GM23338 (cell line): Measurements from ENCODE around the gene MLLT3. TPM values are rescaled to one million over a fixed set of nuclear protein-coding genes. Genes with fewer than 3 reads are reported as not detected.

Experiments used
- ATAC-seq: fragments of 200-7000 bp; cut with Tn5 transposase; 3 replicates; pipeline ENCODE4 v1.9.1; 2020
- DNase-seq: peaks from one replicate; pipeline ENCODE4 v3.0.0-alpha.2; 2015; ENCODE audit warnings: low spot score
- H2AFZ ChIP-seq: fragments of 200-600 bp; sonication (generic); 2 replicates; pipeline ENCODE4 v1.8.0; 2016; ENCODE audit warnings: antibody characterized with exemption, mild to moderate bottlenecking, moderate library complexity
- H3F3A ChIP-seq: fragments of 200-600 bp; sonication (generic); replicated peaks from 2 replicates; pipeline ENCODE4 v1.8.0; 2017; ENCODE audit warnings: antibody characterized with exemption, mixed run types, low read depth
- H3K27ac ChIP-seq: fragments of 200-600 bp; sonication (generic); 2 replicates; pipeline ENCODE4 v1.6.1; 2016; ENCODE audit warnings: low read depth
- H3K27me3 ChIP-seq: fragments of 200-600 bp; sonication (generic); 2 replicates; pipeline ENCODE4 v1.8.0; 2016; ENCODE audit warnings: mild to moderate bottlenecking, mixed run types, moderate library complexity; ENCODE audit not compliant: insufficient read depth
- H3K36me3 ChIP-seq: fragments of 200-600 bp; sonication (generic); 2 replicates; pipeline ENCODE4 v1.8.0; 2016; ENCODE audit warnings: mild to moderate bottlenecking; ENCODE audit not compliant: insufficient read depth
- H3K4me1 ChIP-seq: fragments of 200-600 bp; sonication (generic); 2 replicates; pipeline ENCODE4 v1.8.0; 2016; ENCODE audit warnings: mild to moderate bottlenecking, moderate library complexity; ENCODE audit not compliant: insufficient read depth
- H3K4me2 ChIP-seq: fragments of 200-600 bp; sonication (generic); 2 replicates; pipeline ENCODE4 v1.7.1; 2017; ENCODE audit warnings: mixed run types
- H3K4me3 ChIP-seq: fragments of 200-600 bp; sonication (generic); 2 replicates; pipeline ENCODE4 v1.6.1; 2016; ENCODE audit warnings: mixed run types
- H3K79me2 ChIP-seq: fragments of 200-600 bp; sonication (generic); replicated peaks from 2 replicates; pipeline ENCODE4 v1.8.0; 2017; ENCODE audit warnings: mild to moderate bottlenecking; ENCODE audit not compliant: insufficient read depth
- H3K9me2 ChIP-seq: fragments of 200-600 bp; sonication (generic); 2 replicates; pipeline ENCODE4 v1.8.0; 2017; ENCODE audit not compliant: insufficient read depth
- H4K20me1 ChIP-seq: fragments of 200-600 bp; sonication (generic); replicated peaks from 2 replicates; pipeline ENCODE4 v1.8.0; 2017; ENCODE audit warnings: mild to moderate bottlenecking; ENCODE audit not compliant: insufficient read depth
- H3K27ac Mint-ChIP-seq: 2 replicates; pipeline ENCODE4 v1.8.0; 2020; ENCODE audit warnings: inconsistent platforms, mild to moderate bottlenecking, moderate library complexity, mixed read lengths
- H3K27me3 Mint-ChIP-seq: 3 replicates; pipeline ENCODE4 v1.8.0; 2022; ENCODE audit warnings: low read depth, mild to moderate bottlenecking, moderate library complexity, mixed read lengths, inconsistent platforms; ENCODE audit not compliant: insufficient read depth, poor library complexity
- H3K36me3 Mint-ChIP-seq: 3 replicates; pipeline ENCODE4 v1.8.0; 2021; ENCODE audit warnings: low read depth, mild to moderate bottlenecking, inconsistent platforms, moderate library complexity, mixed read lengths
- H3K4me1 Mint-ChIP-seq: 3 replicates; pipeline ENCODE4 v1.8.0; 2020; ENCODE audit warnings: mild to moderate bottlenecking, inconsistent platforms, mixed read lengths
- H3K4me3 Mint-ChIP-seq: 3 replicates; pipeline ENCODE4 v1.8.0; 2021; ENCODE audit warnings: moderate library complexity, mild to moderate bottlenecking, inconsistent platforms, mixed read lengths
- H3K9me3 Mint-ChIP-seq: 3 replicates; pipeline ENCODE4 v1.8.0; 2020; ENCODE audit warnings: moderate library complexity, mild to moderate bottlenecking, inconsistent platforms, mixed read lengths
- CREB1 ChIP-seq: fragments of 250-450 bp; sonication (Bioruptor Pico); IDR thresholded peaks from 2 replicates; pipeline ENCODE4 v1.5.0; 2020; ENCODE audit warnings: low read depth, mild to moderate bottlenecking, moderate library complexity
- EZH2 ChIP-seq: fragments of 200-600 bp; sonication (generic); IDR thresholded peaks from one replicate; pipeline ENCODE4 v1.8.0; 2017; ENCODE audit warnings: antibody characterized with exemption, mild to moderate bottlenecking, low read depth; ENCODE audit not compliant: unreplicated experiment
- EZH2phosphoT487 ChIP-seq: fragments of 200-600 bp; sonication (generic); IDR thresholded peaks from one replicate; pipeline ENCODE4 v1.8.1; 2018; ENCODE audit warnings: antibody characterized with exemption; ENCODE audit not compliant: unreplicated experiment
- JUNB ChIP-seq: IDR thresholded peaks from one replicate; pipeline ENCODE4 v1.6.1; 2016; ENCODE audit warnings: antibody characterized with exemption; ENCODE audit not compliant: unreplicated experiment
- POLR2AphosphoS5 ChIP-seq: IDR thresholded peaks from 2 replicates; pipeline ENCODE4 v1.6.1; 2016; ENCODE audit warnings: antibody characterized with exemption, low read depth
- STAT1 ChIP-seq: IDR thresholded peaks from one replicate; pipeline ENCODE4 v1.6.1; 2016; ENCODE audit warnings: antibody characterized with exemption; ENCODE audit not compliant: unreplicated experiment
- ZNF331 ChIP-seq: fragments of 250-450 bp; sonication (Bioruptor Pico); IDR thresholded peaks from 2 replicates; pipeline ENCODE4 v1.5.0; 2020; ENCODE audit warnings: low read depth, mild to moderate bottlenecking, moderate library complexity
- polyA plus RNA-seq: library from polyadenylated mRNA; unstranded; fragments of >200 nt; fragmentation: Nextera tagmentation; extraction: Ambion mirVana; gene quantifications from 2 replicates; pipeline ENCODE4 v1.2.1, GENCODE V29; 2016
- total RNA-seq: library from RNA; depleted of rRNA; stranded (reverse); fragments of >200 nt; shearing (Covaris generic); gene quantifications from 2 replicates; pipeline ENCODE4 v1.2.3, GENCODE V29; 2014
- TF ChIP-seq, protein P1 (sequence below): IDR thresholded peaks from one replicate; pipeline ENCODE4 v1.6.1; 2018; ENCODE audit warnings: antibody characterized with exemption; ENCODE audit not compliant: unreplicated experiment
- TF ChIP-seq, protein P2 (sequence below): IDR thresholded peaks from 2 replicates; pipeline ENCODE4 v1.6.1; 2016; ENCODE audit warnings: antibody characterized with exemption

MLLT3 gene
- total and polyA plus RNA-seq, 2 experiments from 2014 or later = 7.5 to 9.5 TPM

DNA sequence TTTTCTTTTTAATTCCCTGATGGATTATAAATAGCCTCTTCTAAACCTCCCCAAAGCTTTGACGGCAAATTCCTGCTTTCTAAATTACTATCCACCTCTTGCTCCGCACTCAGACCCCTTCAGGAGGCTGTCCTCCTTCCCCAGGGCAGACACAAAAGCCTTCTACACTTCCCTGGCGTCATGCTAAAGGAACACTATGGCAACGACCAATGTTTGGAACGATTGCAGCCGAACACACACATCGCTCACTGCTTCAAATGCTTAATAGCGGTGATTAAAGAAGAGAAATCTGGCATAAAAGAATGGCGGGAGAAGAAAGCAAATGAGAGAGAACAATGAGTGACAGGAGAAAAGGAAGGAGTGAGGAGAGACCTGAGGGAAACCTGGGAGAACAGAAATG, 297.3 kb downstream of the MLLT3 start (continued):
- TF ChIP-seq, protein P1, sequence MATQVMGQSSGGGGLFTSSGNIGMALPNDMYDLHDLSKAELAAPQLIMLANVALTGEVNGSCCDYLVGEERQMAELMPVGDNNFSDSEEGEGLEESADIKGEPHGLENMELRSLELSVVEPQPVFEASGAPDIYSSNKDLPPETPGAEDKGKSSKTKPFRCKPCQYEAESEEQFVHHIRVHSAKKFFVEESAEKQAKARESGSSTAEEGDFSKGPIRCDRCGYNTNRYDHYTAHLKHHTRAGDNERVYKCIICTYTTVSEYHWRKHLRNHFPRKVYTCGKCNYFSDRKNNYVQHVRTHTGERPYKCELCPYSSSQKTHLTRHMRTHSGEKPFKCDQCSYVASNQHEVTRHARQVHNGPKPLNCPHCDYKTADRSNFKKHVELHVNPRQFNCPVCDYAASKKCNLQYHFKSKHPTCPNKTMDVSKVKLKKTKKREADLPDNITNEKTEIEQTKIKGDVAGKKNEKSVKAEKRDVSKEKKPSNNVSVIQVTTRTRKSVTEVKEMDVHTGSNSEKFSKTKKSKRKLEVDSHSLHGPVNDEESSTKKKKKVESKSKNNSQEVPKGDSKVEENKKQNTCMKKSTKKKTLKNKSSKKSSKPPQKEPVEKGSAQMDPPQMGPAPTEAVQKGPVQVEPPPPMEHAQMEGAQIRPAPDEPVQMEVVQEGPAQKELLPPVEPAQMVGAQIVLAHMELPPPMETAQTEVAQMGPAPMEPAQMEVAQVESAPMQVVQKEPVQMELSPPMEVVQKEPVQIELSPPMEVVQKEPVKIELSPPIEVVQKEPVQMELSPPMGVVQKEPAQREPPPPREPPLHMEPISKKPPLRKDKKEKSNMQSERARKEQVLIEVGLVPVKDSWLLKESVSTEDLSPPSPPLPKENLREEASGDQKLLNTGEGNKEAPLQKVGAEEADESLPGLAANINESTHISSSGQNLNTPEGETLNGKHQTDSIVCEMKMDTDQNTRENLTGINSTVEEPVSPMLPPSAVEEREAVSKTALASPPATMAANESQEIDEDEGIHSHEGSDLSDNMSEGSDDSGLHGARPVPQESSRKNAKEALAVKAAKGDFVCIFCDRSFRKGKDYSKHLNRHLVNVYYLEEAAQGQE = no peak
- no peak for TF ChIP-seq ZNF331 (CRISPR knock-in tag)
- no peak for TF ChIP-seq POLR2AphosphoS5
- TF ChIP-seq, protein P2, sequence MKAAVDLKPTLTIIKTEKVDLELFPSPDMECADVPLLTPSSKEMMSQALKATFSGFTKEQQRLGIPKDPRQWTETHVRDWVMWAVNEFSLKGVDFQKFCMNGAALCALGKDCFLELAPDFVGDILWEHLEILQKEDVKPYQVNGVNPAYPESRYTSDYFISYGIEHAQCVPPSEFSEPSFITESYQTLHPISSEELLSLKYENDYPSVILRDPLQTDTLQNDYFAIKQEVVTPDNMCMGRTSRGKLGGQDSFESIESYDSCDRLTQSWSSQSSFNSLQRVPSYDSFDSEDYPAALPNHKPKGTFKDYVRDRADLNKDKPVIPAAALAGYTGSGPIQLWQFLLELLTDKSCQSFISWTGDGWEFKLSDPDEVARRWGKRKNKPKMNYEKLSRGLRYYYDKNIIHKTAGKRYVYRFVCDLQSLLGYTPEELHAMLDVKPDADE = no peak
- no peak for TF ChIP-seq CREB1 (CRISPR knock-in tag)
- no peak for TF ChIP-seq EZH2phosphoT487
- TF ChIP-seq STAT1 = no peak

DNA sequence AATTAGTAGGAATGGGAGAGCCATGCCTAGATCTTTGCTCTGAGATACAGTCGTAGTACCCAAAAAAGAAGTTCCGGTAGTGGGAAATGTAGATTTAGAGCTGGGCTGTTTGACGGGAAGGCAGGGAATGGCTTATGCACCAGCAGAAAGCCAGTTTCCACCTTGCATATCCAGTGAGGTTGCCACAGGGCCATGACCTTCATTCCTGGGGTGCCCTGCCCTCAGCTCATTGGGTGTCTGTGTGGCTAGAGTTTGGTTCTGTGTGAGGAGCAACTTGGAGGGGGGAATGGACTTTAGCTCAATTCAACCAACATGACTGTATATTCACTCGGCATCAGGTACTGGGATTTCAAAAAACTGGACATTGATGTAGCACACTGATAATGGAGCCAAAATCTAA, 300.1 kb downstream of the MLLT3 start:
- Mint-ChIP-seq H3K27ac (no peak overlapping the region), H3K4me3 (no peak overlapping the region), H3K4me1 (peaks cover 3% of the 10 kb centered on the region; the same call in 2 of the 3 replicates), H3K9me3 (no peaks in the 10 kb centered on the region), H3K36me3 (no peaks in the 10 kb centered on the region), H3K27me3 (peaks cover 3% of the 10 kb centered on the region)
- no peak for TF ChIP-seq CREB1 (CRISPR knock-in tag)
- TF ChIP-seq STAT1 = no peak
- no peak for TF ChIP-seq ZNF331 (CRISPR knock-in tag)
- no peak for TF ChIP-seq JUNB
- TF ChIP-seq EZH2 = no peak
- DNase-seq (no peak), ATAC-seq (no peak)
- H2AFZ ChIP-seq = no peak overlapping the region
- no peaks in the 10 kb centered on the region for H3K27me3 ChIP-seq
- H3F3A ChIP-seq = no peaks in the 10 kb centered on the region
- no peak overlapping the region for H3K4me2 ChIP-seq
- H3K36me3 ChIP-seq = no peaks in the 10 kb centered on the region
- no peaks in the 10 kb centered on the region for H3K79me2 ChIP-seq
- no peaks in the 10 kb centered on the region for H4K20me1 ChIP-seq
- no peaks in the 10 kb centered on the region for H3K4me1 ChIP-seq
- H3K27ac ChIP-seq = no peak overlapping the region
- H3K4me3 ChIP-seq = no peak overlapping the region
- H3K9me2 ChIP-seq = peaks cover 19% of the 10 kb centered on the region; the same call in 1 of the 2 replicates
